ENCODE measurements around the gene MARCHF3.

Gene MARCHF3

GRCh38 chr5:126857472-126858410 is 172.6 kb downstream of the MARCHF3 start:
- TF ChIP-seq CREB5 (CRISPR knock-in tag; IDR thresholded peaks at IDR 0.05; ENCODE audit: low read depth) = no peak
- no peak for TF ChIP-seq PATZ1 (CRISPR knock-in tag; IDR thresholded peaks at IDR 0.05; ENCODE audit: borderline replicate concordance)
- TF ChIP-seq CSRNP3 (CRISPR knock-in tag; IDR thresholded peaks at IDR 0.05) = no peak
- no peak for TF ChIP-seq RARB (CRISPR knock-in tag; IDR thresholded peaks at IDR 0.05)
- no peak for TF ChIP-seq SNAI2 (CRISPR knock-in tag; IDR thresholded peaks at IDR 0.05)
- no peak for TF ChIP-seq CSDC2 (CRISPR knock-in tag; IDR thresholded peaks at IDR 0.05)
- no peak for TF ChIP-seq ZNF70 (CRISPR knock-in tag; IDR thresholded peaks at IDR 0.05)
- no peak for TF ChIP-seq ZFP3 (CRISPR knock-in tag; IDR thresholded peaks at IDR 0.05)
- TF ChIP-seq ZNF8 (CRISPR knock-in tag; IDR thresholded peaks at IDR 0.05) = no peak
- TF ChIP-seq POU6F1 (CRISPR knock-in tag; IDR thresholded peaks at IDR 0.05; ENCODE audit: borderline replicate concordance, low read depth) = no peak
- TF ChIP-seq GLIS3 (CRISPR knock-in tag; IDR thresholded peaks at IDR 0.05) = no peak
- TF ChIP-seq OSR1 (CRISPR knock-in tag; IDR thresholded peaks at IDR 0.05) = no peak
- no peak for TF ChIP-seq ARNTL (CRISPR knock-in tag; IDR thresholded peaks at IDR 0.05; ENCODE audit: borderline replicate concordance, low read depth)
- no peak for ATAC-seq

GRCh38 chr5:126855266-126855665 is 175.1 kb downstream of the MARCHF3 start:
- TF ChIP-seq BACH2 (CRISPR knock-in tag; IDR thresholded peaks at IDR 0.05; ENCODE audit: borderline replicate concordance) = no peak
- no peak for TF ChIP-seq ZNF8 (CRISPR knock-in tag; IDR thresholded peaks at IDR 0.05)
- no peak for TF ChIP-seq ZFP30 (CRISPR knock-in tag; IDR thresholded peaks at IDR 0.05)
- no peak for TF ChIP-seq SNAI2 (CRISPR knock-in tag; IDR thresholded peaks at IDR 0.05)
- no peak for TF ChIP-seq GLIS3 (CRISPR knock-in tag; IDR thresholded peaks at IDR 0.05)
- no peak for TF ChIP-seq TSHZ2 (CRISPR knock-in tag; IDR thresholded peaks at IDR 0.05)
- no peak for TF ChIP-seq POU6F1 (CRISPR knock-in tag; IDR thresholded peaks at IDR 0.05; ENCODE audit: borderline replicate concordance, low read depth)
- TF ChIP-seq PPARA (CRISPR knock-in tag; IDR thresholded peaks at IDR 0.05; ENCODE audit: borderline replicate concordance) = no peak
- TF ChIP-seq ZNF70 (CRISPR knock-in tag; IDR thresholded peaks at IDR 0.05) = no peak
- TF ChIP-seq ISL1 (CRISPR knock-in tag; IDR thresholded peaks at IDR 0.05) = no peak
- TF ChIP-seq ZFP3 (CRISPR knock-in tag; IDR thresholded peaks at IDR 0.05) = no peak
- TF ChIP-seq OSR1 (CRISPR knock-in tag; IDR thresholded peaks at IDR 0.05) = no peak
- ATAC-seq = no peak
